IMR-90 (cell line): ENCODE measurements around the gene CPEB1. TPM values are rescaled to one million over a fixed set of nuclear protein-coding genes. Genes with fewer than 3 reads are reported as not detected.

Experiments used
- ATAC-seq: fragments of 200-7000 bp; cut with Tn5 transposase; 2 replicates; pipeline ENCODE4 v1.9.1; 2020; ENCODE audit warnings: low read depth, mild to moderate bottlenecking, moderate library complexity
- BruUV-seq: library from RNA; stranded (reverse); fragments of 400-500 nt; replicated peaks from 2 replicates; lab custom pipeline; 2021; lab: Mats Ljungman, UMichigan
- CTCF ChIA-PET: fragments of 300-600 bp; formaldehyde crosslinking; extraction: SDS; loops from one replicate; lab custom pipeline; 2021; ENCODE audit warnings: antibody characterized with exemption; lab: Yijun Ruan, JAX
- POLR2A ChIA-PET: fragments of 300-600 bp; sonication (Branson Sonifier 250); formaldehyde crosslinking; loops from one replicate; lab custom pipeline; 2022; ENCODE audit warnings: antibody characterized with exemption; ENCODE audit not compliant: unreplicated experiment; lab: Charles Lee
- DNase-seq: peaks from one replicate; pipeline ENCODE4 v3.0.0; 2013
- H2AFZ ChIP-seq: replicated peaks from 2 replicates; pipeline ENCODE3; 2013; ENCODE audit warnings: low read length, mild to moderate bottlenecking; ENCODE audit not compliant: poor library complexity
- H2AK5ac ChIP-seq: 2 replicates; pipeline ENCODE4 v1.6.1; 2013; ENCODE audit warnings: low read depth, low read length, inconsistent platforms
- H2AK9ac ChIP-seq: replicated peaks from 2 replicates; pipeline ENCODE3; 2013; ENCODE audit warnings: mild to moderate bottlenecking, low read depth, low read length, moderate library complexity; ENCODE audit not compliant: poor library complexity
- H2BK120ac ChIP-seq: 2 replicates; pipeline ENCODE4 v1.6.1; 2013; ENCODE audit warnings: low read depth, low read length, inconsistent platforms
- H2BK15ac ChIP-seq: 3 replicates; pipeline ENCODE4 v1.6.1; 2013; ENCODE audit warnings: low read depth, low read length, inconsistent platforms
- H2BK20ac ChIP-seq: 2 replicates; pipeline ENCODE4 v1.6.1; 2013; ENCODE audit warnings: low read depth, mild to moderate bottlenecking, inconsistent platforms, low read length, moderate library complexity
- H2BK5ac ChIP-seq: 2 replicates; pipeline ENCODE4 v1.6.1; 2013; ENCODE audit warnings: mild to moderate bottlenecking, low read depth, low read length, inconsistent platforms; ENCODE audit not compliant: poor library complexity, severe bottlenecking
- H3K14ac ChIP-seq: replicated peaks from 2 replicates; pipeline ENCODE4 v1.6.1; 2013; ENCODE audit warnings: low read depth, low read length, inconsistent platforms
- H3K18ac ChIP-seq: 2 replicates; pipeline ENCODE4 v1.6.1; 2013; ENCODE audit warnings: low read depth, low read length, control low read depth
- H3K23ac ChIP-seq: 2 replicates; pipeline ENCODE4 v1.6.1; 2013; ENCODE audit warnings: low read depth, low read length, inconsistent platforms
- H3K27ac ChIP-seq: 2 replicates; pipeline ENCODE4 v1.5.1; 2013; ENCODE audit warnings: mild to moderate bottlenecking, control low read depth, low read length; ENCODE audit not compliant: insufficient read depth
- H3K27me3 ChIP-seq: 2 replicates; pipeline ENCODE4 v1.6.1; 2013; ENCODE audit warnings: low read length; ENCODE audit not compliant: control insufficient read depth, insufficient read depth
- H3K36me3 ChIP-seq: 2 replicates; pipeline ENCODE4 v1.6.1; 2013; ENCODE audit warnings: low read length, mixed read lengths; ENCODE audit not compliant: control insufficient read depth, insufficient read depth
- H3K4ac ChIP-seq: 2 replicates; pipeline ENCODE4 v1.6.1; 2013; ENCODE audit warnings: low read depth, low read length, inconsistent platforms
- H3K4me1 ChIP-seq: 2 replicates; pipeline ENCODE4 v1.6.1; 2013; ENCODE audit warnings: low read length, mixed read lengths; ENCODE audit not compliant: control insufficient read depth, insufficient read depth
- H3K4me2 ChIP-seq: 2 replicates; pipeline ENCODE4 v1.6.1; 2013; ENCODE audit warnings: low read depth, mild to moderate bottlenecking, control low read depth, low read length, moderate library complexity
- H3K4me3 ChIP-seq: 2 replicates; pipeline ENCODE4 v1.5.1; 2013; ENCODE audit warnings: low read depth, mild to moderate bottlenecking, control low read depth, low read length, moderate library complexity; ENCODE audit not compliant: insufficient read depth
- H3K56ac ChIP-seq: 2 replicates; pipeline ENCODE4 v1.6.1; 2013; ENCODE audit warnings: low read length, inconsistent platforms; ENCODE audit not compliant: insufficient read depth; ENCODE audit errors: extremely low read depth
- H3K79me1 ChIP-seq, 2 experiments: 2 replicates each; pipeline ENCODE4 v1.6.1; 2013; ENCODE audit warnings: low read length in 2 of 2, inconsistent platforms in 1 of 2, low read depth in 1 of 2
- H3K9ac ChIP-seq: 2 replicates; pipeline ENCODE4 v1.6.1; 2013; ENCODE audit warnings: low read depth, low read length, control low read depth
- H3K9me1 ChIP-seq: 2 replicates; pipeline ENCODE4 v1.6.1; 2013; ENCODE audit warnings: low read length, inconsistent platforms; ENCODE audit not compliant: insufficient read depth
- H3K9me3 ChIP-seq: 2 replicates; pipeline ENCODE4 v1.6.1; 2013; ENCODE audit warnings: low read length; ENCODE audit not compliant: control insufficient read depth, insufficient read depth
- H4K20me1 ChIP-seq: 2 replicates; pipeline ENCODE4 v1.6.1; 2013; ENCODE audit warnings: low read length, inconsistent platforms; ENCODE audit not compliant: insufficient read depth
- H4K5ac ChIP-seq: 2 replicates; pipeline ENCODE4 v1.6.1; 2013; ENCODE audit warnings: mild to moderate bottlenecking, low read depth, low read length, control low read depth
- H4K8ac ChIP-seq, 2 experiments: 2 replicates each; pipeline ENCODE4 v1.6.1; 2013; ENCODE audit warnings: low read depth in 2 of 2, low read length in 2 of 2, control low read depth in 1 of 2, inconsistent platforms in 1 of 2
- H4K91ac ChIP-seq: 2 replicates; pipeline ENCODE4 v1.6.1; 2013; ENCODE audit warnings: low read depth, low read length, inconsistent platforms; ENCODE audit not compliant: insufficient read depth
- BHLHE40 ChIP-seq: fragments of 150-350 bp; IDR thresholded peaks from 2 replicates; pipeline ENCODE4 v1.6.1; 2016; ENCODE audit warnings: mild to moderate bottlenecking, low read depth, low read length
- CEBPB ChIP-seq: IDR thresholded peaks from 2 replicates; pipeline ENCODE4 v1.6.1; 2012; ENCODE audit warnings: low read depth, low read length, improper control_type of control experiment
- CHD1 ChIP-seq: IDR thresholded peaks from 2 replicates; pipeline ENCODE4 v1.6.1; 2012; ENCODE audit warnings: low read depth, low read length, improper control_type of control experiment
- CTCF ChIP-seq: conservative IDR thresholded peaks from 2 replicates; pipeline ENCODE4 v1.5.1; 2012; ENCODE audit warnings: mild to moderate bottlenecking, low read depth, low read length, improper control_type of control experiment
- ELK1 ChIP-seq: fragments of 150-350 bp; IDR thresholded peaks from 2 replicates; pipeline ENCODE4 v1.6.1; 2016; ENCODE audit warnings: low read depth, mild to moderate bottlenecking, low read length, moderate library complexity, borderline replicate concordance
- FOS ChIP-seq: fragments of 150-350 bp; IDR thresholded peaks from 2 replicates; pipeline ENCODE4 v1.6.1; 2016; ENCODE audit warnings: low read depth, low read length
- MAFK ChIP-seq: IDR thresholded peaks from 2 replicates; pipeline ENCODE4 v1.6.1; 2012; ENCODE audit warnings: low read depth, low read length, improper control_type of control experiment
- MAZ ChIP-seq: IDR thresholded peaks from 2 replicates; pipeline ENCODE4 v1.6.1; 2012; ENCODE audit warnings: low read depth, mild to moderate bottlenecking, low read length, improper control_type of control experiment, moderate library complexity, borderline replicate concordance
- MXI1 ChIP-seq: IDR thresholded peaks from 2 replicates; pipeline ENCODE4 v1.6.1; 2012; ENCODE audit warnings: low read depth, mild to moderate bottlenecking, low read length, moderate library complexity, borderline replicate concordance
- NFE2L2 ChIP-seq: fragments of 150-350 bp; IDR thresholded peaks from 2 replicates; pipeline ENCODE4 v1.6.1; 2016; ENCODE audit warnings: low read depth, mild to moderate bottlenecking, low read length
- POLR2A ChIP-seq: IDR thresholded peaks from 2 replicates; pipeline ENCODE4 v1.6.1; 2012; ENCODE audit warnings: mild to moderate bottlenecking, low read depth, low read length
- RAD21 ChIP-seq: IDR thresholded peaks from 2 replicates; pipeline ENCODE4 v1.6.1; 2012; ENCODE audit warnings: low read length, improper control_type of control experiment
- RCOR1 ChIP-seq: IDR thresholded peaks from 2 replicates; pipeline ENCODE4 v1.6.1; 2012; ENCODE audit warnings: mild to moderate bottlenecking, low read length, improper control_type of control experiment; ENCODE audit not compliant: insufficient replicate concordance
- RFX5 ChIP-seq: IDR thresholded peaks from 2 replicates; pipeline ENCODE4 v1.8.0; 2012; ENCODE audit warnings: low read depth, mild to moderate bottlenecking, low read length, moderate library complexity
- SMC3 ChIP-seq: fragments of 150-350 bp; IDR thresholded peaks from 2 replicates; pipeline ENCODE4 v1.6.1; 2016; ENCODE audit warnings: low read depth, mild to moderate bottlenecking, antibody characterized with exemption, low read length, moderate library complexity
- USF2 ChIP-seq: fragments of 150-350 bp; IDR thresholded peaks from 2 replicates; pipeline ENCODE4 v1.6.1; 2017; ENCODE audit warnings: mild to moderate bottlenecking, antibody characterized with exemption, low read length, low read depth
- WGBS, 2 experiments: methylation state at CpG; one replicate each; pipeline versions ENCODE4 v1.1.5 to v1.1.7; 2013; ENCODE audit warnings: missing lambda C conversion rate in 2 of 2; ENCODE audit not compliant: insufficient read length in 1 of 2; ENCODE audit errors: extremely low coverage in 2 of 2; 5-methylcytosine and 5-hydroxymethylcytosine counted together
- dilution Hi-C: fragments of 300-500 bp; cut with HindIII; formaldehyde crosslinking; loops from one replicate; pipeline ENCODE4 v1.14.3; 2018; ENCODE audit warnings: low sequenced_read_pairs; ENCODE audit not compliant: unreplicated experiment
- in situ Hi-C: fragments of 300-500 bp; cut with MboI; formaldehyde crosslinking; loops from 3 replicates; pipeline ENCODE4 v1.14.3; 2019; ENCODE audit warnings: low sequenced_read_pairs, inconsistent platforms, mixed read lengths
- intact Hi-C: fragments of 100-400 bp; cut with micrococcal nuclease; formaldehyde crosslinking; loops from 2 replicates; pipeline ENCODE4 v1.10.0; 2022
- polyA plus RNA-seq, 3 experiments: library from polyadenylated mRNA; depleted of rRNA; stranded (reverse); fragments of >200 nt; gene quantifications; 2 replicates each; pipeline ENCODE4 v1.2.3, GENCODE V29; 2012; ENCODE audit warnings: low replicate concordance in 1 of 3
- total RNA-seq: library from RNA; depleted of rRNA; stranded (reverse); fragments of >200 nt; gene quantifications from 2 replicates; pipeline ENCODE4 v1.2.3, GENCODE V29; 2012

The CPEB1 gene
- total and polyA plus RNA-seq, 2 of the 4 experiments (the other 2 are of a cell fraction): 8.9 to 12.5 TPM

DNA sequence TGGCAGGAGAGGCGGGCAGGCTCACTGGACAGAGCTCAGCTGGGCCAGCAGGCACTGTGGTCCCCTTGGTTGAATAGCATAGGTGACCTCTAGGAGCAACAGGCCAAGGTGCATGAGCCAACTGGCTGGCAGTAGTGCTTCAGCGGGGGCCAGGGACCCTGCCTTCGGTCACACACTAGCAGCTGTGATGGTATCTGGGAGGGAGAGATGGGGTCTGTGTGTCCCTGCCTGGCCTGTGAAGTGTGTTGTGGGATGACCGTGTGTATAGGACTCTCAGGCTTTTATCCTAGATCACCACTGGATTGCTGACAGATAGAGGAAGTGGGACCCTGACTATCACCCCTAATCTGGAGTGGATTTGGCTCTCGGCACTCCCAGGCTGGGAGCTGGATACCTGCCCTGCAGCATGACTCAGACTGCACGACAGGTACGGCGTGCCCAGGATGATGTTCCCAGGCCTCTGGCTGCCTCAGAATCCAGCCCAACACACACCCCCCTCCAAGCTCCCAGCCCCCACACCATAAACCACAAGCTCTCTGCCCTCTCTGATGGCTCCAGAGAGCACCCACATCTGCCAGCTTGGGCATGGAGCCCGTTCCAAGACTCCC is 114.7 kb downstream of the CPEB1 start:
- Histone ChIP-seq H3K9me1 (0 out of 2 replicates have a peak, but pooled peaks cover 2% of the 10 kb centered on the region), H2BK15ac (no peak overlapping the region), H3K4me1 (no peaks in the 10 kb centered on the region; the same call in 1 of the 2 replicates), H3K9me3 (no peaks in the 10 kb centered on the region), H3K14ac (no peak overlapping the region), H3K23ac (no peak overlapping the region), H2BK5ac (no peak overlapping the region), H3K4ac (no peak overlapping the region), H2AFZ (no peak overlapping the region), H2BK20ac (no peak overlapping the region), H2AK5ac (no peak overlapping the region), H2BK120ac (no peak overlapping the region), H3K18ac (no peak overlapping the region), H4K5ac (no peak overlapping the region), H3K36me3 (peaks cover 29% of the 10 kb centered on the region), H2AK9ac (no peak overlapping the region), H3K4me2 (no peak overlapping the region), H3K79me1 (peaks cover 14 to 25% of the 10 kb centered on the region in 2 experiments), H3K27ac (no peak overlapping the region), H4K91ac (no peak overlapping the region), H4K8ac (no peak overlapping the region), H3K27me3 (no peaks in the 10 kb centered on the region), H3K9ac (no peak overlapping the region), H3K56ac (no peak overlapping the region), H3K4me3 (no peak overlapping the region), H4K20me1 (peaks cover 23% of the 10 kb centered on the region)
- no peak for DNase-seq
- WGBS, 2 experiments: 78% methylated on average over 5 of the region's 9 CpGs; no CpG with 5 or more reads in 1 of the 2 experiments
- CTCF ChIA-PET: interaction anchor here (0.6 kb wide), 1 partner anchor 264 kb away, joined by 4 read pairs; no protein-coding TSS in a partner anchor
- BruUV-seq: no TSS peak
- TF ChIP-seq RAD21 (no peak), BHLHE40 (no peak), CEBPB (no peak), MAZ (no peak), MAFK (no peak), CHD1 (no peak), NFE2L2 (no peak), CTCF (no peak), RFX5 (no peak), USF2 (no peak), SMC3 (no peak), FOS (no peak), MXI1 (no peak), POLR2A (no peak), ELK1 (no peak), RCOR1 (no peak)
- POLR2A ChIA-PET: no interaction called here
- in situ Hi-C loops (loop anchor here (10.0 kb wide), 3 partner anchors 158 to 472 kb away; no protein-coding TSS in a partner anchor), intact Hi-C loops (no loop called here), dilution Hi-C loops (no loop called here)
- no peak for ATAC-seq
